GM18499 (cell line): Measurements from ENCODE around the gene TUBE1.

Experiments
- ATAC-seq: cut with Tn5 transposase; IDR thresholded peaks from one replicate; pipeline ENCODE4 v1.9.1; 2021; ENCODE audit warnings: moderate number of reproducible peaks; ENCODE audit not compliant: insufficient read depth, unreplicated experiment

Gene TUBE1

GRCh38 chr6:112038268-112038667 is 49.0 kb downstream of the TUBE1 start:
- no peak for ATAC-seq

GRCh38 chr6:112037783-112038216 is 49.5 kb downstream of the TUBE1 start:
- ATAC-seq: no peak

GRCh38 chr6:112036088-112036637 is 51.1 kb downstream of the TUBE1 start:
- no peak for ATAC-seq

GRCh38 chr6:112034616-112034995 is 52.7 kb downstream of the TUBE1 start:
- ATAC-seq: no peak

GRCh38 chr6:112033791-112034615 is 53.3 kb downstream of the TUBE1 start:
- ATAC-seq: no peak

GRCh38 chr6:112032728-112033127 is 54.6 kb downstream of the TUBE1 start:
- ATAC-seq: no peak

- no peak for ATAC-seq
Observed at GRCh38 chr6:112031960-112032359, 55.3 kb downstream of the TUBE1 start.

GRCh38 chr6:112030961-112031660 is 56.2 kb downstream of the TUBE1 start:
- no peak for ATAC-seq

GRCh38 chr6:112030206-112030960 is 56.9 kb downstream of the TUBE1 start:
- ATAC-seq: no peak

- no peak for ATAC-seq
Observed at GRCh38 chr6:112029045-112029822, 58.0 kb downstream of the TUBE1 start.

- peak; percentile 55 for ATAC-seq
Observed at GRCh38 chr6:112027942-112028674, 59.2 kb downstream of the TUBE1 start.

GRCh38 chr6:112026933-112027332 is 60.3 kb downstream of the TUBE1 start:
- ATAC-seq: no peak

- no peak for ATAC-seq
Observed at GRCh38 chr6:112024464-112024863, 62.8 kb downstream of the TUBE1 start.

- ATAC-seq: no peak
Observed at GRCh38 chr6:112022749-112023148, 64.5 kb downstream of the TUBE1 start.

- no peak for ATAC-seq
Observed at GRCh38 chr6:112021691-112022310, 65.5 kb downstream of the TUBE1 start.
